Measurements from ENCODE around the gene EDEM3. TPM values are rescaled to one million over a fixed set of nuclear protein-coding genes. Genes with fewer than 3 reads are reported as not detected.
A peak's percentile ranks its signal among the peaks of the same experiment; 100 is the strongest.

The EDEM3 gene
- total RNA-seq, 1 donor from 2014 or later, result 88.4 TPM

DNA sequence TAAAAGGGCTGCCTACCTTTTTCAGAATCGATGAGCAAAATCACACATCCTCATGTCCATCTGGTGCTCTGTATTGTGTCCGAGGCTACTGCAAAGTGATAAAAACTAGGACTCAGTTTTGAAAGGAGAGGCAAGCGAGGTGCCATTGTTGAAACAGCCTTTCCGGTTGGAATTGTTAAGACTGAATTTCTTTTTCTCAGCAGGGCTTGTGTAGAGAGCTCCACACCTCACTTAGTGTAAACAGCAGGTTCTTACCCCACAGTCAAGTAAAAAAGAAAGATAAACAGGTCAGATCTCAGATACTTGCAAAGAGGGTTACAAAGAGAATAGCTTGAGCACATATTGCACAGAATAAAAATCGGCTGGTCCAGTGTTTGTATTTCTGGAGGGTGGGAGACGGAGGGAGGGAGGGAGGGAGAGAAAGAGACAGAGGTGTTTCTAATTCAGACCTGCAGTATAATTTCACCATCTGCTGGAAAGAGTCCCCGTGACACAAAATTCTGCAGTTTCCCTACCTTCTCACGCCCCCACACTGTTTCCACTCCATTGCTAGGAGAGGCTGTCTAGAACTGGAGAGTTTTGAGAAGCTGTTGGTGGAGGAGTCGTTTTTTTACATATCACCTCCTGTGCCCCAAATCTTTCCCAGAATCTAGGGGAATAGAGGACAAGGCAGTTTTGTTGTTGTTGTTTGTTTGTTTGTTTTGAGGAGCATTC, 82.5 kb downstream of the EDEM3 start:
- DNase-seq (ENCODE audit: low spot score), result no peak

DNA sequence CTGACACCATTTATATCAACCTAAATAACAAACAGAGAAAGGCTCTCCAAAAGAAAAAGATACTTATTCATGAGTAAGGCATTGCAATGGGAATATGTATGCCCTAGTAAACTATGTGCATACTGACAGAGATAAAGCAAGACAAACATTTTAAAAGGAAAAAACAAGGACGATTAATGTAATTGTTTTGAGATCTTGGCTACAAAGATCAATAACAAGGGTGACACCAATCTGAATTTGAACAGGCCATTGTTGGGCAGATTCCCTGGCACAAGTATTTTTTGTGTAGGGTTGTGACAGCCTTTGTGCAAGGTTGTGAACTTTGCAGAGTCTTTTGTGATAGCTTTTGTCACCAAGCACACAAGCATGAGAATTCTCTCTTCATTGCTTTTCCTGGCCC, 85.3 kb downstream of the EDEM3 start:
- DNase-seq (ENCODE audit: low spot score), result no peak

DNA sequence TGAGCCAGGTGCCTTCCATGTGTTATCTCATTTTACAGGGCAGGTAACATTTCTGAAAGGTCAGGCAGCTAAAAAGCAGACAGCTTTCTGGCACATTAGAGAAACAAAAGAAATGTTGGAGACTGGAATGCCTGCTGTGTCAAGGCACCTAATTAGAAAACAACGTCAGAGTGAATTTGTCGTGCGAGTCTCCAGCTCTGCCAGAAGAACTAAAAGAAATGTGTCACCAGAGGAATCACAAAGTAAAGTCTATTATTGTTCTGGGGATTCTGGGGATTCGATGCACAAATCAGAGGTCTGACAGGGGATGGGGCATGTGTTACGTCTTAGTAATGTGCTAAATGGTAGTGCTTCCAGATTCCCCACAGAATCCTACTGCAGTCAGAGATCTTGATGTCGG, 89.3 kb downstream of the EDEM3 start:
- DNase-seq (ENCODE audit: low spot score), result no peak

- DNase-seq (ENCODE audit: low spot score), result no peak
Measured at GRCh38 chr1:184664661-184665060, 90.0 kb downstream of the EDEM3 start.

- DNase-seq (ENCODE audit: low spot score), result peak; percentile 77
Measured at GRCh38 chr1:184664042-184664660, 90.5 kb downstream of the EDEM3 start.

DNA sequence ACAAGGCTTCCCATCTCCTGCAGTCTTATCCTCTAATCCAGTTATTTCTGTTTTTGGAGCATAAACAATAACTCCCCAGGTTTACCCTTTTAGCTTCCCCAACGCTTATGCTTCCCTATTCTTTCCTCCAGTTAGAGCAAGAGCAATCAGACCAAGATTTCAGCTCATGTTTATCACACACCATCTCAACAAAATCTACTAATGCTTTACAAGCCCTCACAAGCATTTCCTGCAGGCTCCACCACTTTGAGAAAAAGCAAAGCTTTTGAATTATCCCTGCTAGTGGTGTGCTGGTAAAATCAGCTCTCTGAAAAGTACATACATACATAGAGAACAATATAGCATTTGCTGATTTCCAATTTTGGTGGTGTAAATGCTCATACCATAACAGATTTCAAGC, 92.9 kb downstream of the EDEM3 start:
- peak; percentile 48 for DNase-seq (ENCODE audit: low spot score)

DNA sequence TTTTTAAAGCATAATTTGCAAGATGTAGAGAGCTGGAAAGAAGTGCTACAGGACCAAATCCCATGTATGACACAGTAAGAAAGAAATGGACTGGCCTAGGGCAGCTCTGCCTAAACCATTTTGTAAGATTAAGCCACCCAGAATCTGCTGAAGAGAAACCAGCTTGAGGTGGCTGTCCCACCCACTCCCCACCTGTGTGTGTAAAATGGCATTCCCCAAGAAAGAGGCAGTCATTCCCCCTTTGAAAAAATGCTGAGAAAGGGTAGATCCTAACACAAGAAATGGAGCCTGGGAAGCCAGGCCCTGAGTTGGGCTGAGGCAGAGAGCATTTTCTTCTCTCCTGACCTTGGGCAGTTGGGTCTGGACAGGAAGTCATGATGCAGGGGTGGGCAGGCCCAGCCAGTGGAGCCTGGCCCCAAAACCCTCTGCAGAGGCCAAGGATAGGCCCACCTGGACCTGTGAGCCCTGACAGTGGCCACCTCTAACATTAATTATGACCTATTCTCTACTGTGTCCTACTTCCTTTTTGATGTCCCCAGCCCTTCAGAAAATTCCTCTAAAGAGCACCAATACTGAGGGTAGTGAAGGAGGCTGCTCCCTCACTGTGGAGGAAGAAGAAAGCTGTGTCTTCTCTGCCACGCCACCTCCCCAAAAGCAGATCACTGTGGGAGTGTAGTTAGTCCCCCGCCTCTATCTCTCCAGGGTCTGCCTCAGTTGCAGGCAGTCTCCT, 94.0 kb downstream of the EDEM3 start:
- DNase-seq (ENCODE audit: low spot score), result no peak

DNA sequence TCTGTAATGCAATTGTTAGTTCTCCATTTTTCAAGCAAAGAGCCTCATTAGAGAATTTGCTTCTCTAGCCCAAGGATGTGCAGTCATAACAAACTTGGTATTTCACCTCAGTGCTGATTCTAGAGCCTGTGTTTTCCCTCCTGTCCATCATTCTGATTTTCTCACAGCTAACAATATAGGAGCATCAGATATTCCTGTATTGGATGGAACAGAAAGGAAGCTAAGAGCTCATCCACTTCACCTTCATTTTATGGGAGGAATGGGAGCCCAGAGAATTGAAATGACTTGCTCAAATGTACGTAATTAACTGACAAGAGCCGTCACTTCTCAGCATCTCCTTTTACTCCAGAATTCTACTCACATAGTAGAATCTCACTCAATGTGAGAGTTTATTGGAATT, 96.6 kb downstream of the EDEM3 start:
- DNase-seq (ENCODE audit: low spot score), result no peak

GRCh38 chr1:184656221-184656620, 98.4 kb downstream of the EDEM3 start:
- DNase-seq (ENCODE audit: low spot score), result no peak

GRCh38 chr1:184655185-184655584, 99.5 kb downstream of the EDEM3 start:
- no peak for DNase-seq (ENCODE audit: low spot score)

GRCh38 chr1:184650177-184650866, 104.3 kb downstream of the EDEM3 start:
- DNase-seq (ENCODE audit: low spot score), result no peak

- peak; percentile 52 for DNase-seq (ENCODE audit: low spot score)
Measured at GRCh38 chr1:184649451-184649888, 105.2 kb downstream of the EDEM3 start.

GRCh38 chr1:184648856-184649201, 105.8 kb downstream of the EDEM3 start:
- no peak for DNase-seq (ENCODE audit: low spot score)

GRCh38 chr1:184648160-184648855, 106.3 kb downstream of the EDEM3 start:
- no peak for DNase-seq (ENCODE audit: low spot score)

DNA sequence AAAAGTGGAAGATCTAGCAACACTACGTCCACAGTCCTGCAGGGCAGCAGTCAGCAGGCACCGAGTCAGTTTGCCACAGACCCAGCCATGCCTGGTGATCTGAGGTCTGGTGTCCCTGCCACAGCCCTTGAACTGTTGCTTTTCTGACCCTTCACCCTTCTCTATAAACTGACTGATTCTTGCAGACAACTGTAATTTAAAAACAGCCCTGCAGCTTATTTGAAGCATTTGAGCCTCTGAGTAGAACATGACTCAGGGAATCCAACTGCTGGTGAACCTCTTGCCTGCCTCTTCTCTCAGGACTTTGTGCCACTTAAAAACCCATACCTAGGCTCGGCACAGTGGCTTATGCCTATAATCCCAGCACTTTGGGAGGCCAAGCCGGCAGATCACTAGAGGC, 107.2 kb downstream of the EDEM3 start:
- DNase-seq (ENCODE audit: low spot score), result no peak

DNA sequence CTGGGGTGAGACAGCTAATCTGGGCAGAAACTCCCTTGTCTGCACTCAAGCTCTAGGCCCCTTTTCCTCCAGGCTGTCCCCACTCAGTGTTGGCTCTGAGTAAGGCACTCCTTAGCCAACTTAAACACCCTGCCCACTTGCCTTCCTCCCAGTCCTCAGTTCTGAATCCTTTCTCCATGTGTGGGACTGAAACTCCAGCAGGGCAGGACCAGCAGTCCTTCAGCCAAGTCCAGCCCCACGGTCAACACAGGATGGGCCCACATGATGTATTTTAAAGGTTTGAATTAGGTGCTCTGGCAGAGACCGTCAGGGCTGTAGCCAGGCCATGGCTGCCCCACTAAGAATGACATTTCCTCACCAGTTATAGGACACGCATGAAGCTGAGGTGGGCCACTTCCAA, 107.8 kb downstream of the EDEM3 start:
- no peak for DNase-seq (ENCODE audit: low spot score)

- no peak for DNase-seq (ENCODE audit: low spot score)
Measured at GRCh38 chr1:184646178-184646701, 108.4 kb downstream of the EDEM3 start.

GRCh38 chr1:184644771-184645170, 109.9 kb downstream of the EDEM3 start:
- no peak for DNase-seq (ENCODE audit: low spot score)

DNA sequence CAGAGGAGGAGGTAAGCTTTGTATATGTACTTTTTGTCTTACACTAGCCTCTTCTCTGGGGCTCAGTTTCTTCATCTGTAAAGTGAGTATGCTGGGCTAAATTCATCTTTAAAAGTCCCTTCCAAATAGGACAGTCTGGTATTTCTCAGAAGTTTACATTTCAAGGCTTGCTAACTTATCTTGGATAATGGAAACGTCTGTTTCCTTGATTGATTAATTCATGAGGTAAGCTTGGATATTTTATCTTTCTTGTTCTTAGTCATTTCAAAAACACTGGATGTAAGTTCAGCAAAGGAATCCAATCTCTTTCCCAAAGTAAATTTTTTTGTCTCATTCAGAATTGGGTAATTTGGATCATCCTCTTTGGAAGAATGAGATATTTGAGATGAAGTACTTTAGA, 111.0 kb downstream of the EDEM3 start:
- DNase-seq (ENCODE audit: low spot score), result no peak

DNA sequence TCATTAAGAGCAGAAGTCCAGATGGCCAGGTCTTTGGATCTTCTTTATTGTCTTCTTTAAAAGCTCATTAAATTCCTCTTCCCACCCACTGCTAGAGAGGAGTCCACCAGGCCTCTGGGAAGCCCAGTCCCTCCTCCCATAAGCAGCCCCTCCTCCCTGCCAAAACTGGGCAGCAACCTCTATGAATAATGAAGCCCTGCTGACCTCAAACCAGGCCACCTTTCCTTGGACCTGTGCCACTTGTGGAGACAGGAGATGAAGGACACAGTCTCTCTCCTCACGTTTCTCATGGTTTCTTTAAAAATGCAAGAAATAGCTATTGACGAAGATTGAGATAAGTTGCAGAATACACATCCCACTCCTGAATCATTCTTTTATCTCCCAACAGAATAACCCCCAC, 112.8 kb downstream of the EDEM3 start:
- DNase-seq (ENCODE audit: low spot score), result no peak

DNA sequence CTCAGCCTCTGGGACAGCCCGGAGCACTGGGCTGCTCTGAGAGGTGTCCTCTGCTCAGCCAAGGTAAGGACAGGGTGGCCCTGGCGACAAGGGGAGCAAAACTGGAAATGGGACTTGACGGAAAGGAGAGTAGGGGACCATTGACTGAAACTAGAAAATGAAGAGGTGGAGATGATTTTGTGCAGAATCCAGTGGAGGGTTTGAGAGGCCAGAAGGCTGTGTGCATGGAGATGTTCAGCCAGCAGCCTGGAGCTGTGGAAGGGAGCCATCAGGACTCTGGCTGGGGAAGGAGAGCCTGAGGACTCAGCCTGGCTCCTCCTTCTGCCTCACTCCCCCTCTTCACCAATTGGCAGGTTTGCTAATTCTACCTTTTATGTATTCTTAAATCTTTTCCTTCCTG, 114.2 kb downstream of the EDEM3 start:
- no peak for DNase-seq (ENCODE audit: low spot score)
